ENCODE results near the gene KLHDC9. TPM values are rescaled to one million over a fixed set of nuclear protein-coding genes. Genes with fewer than 3 reads are reported as not detected.
"Not testable (repeated sequence)": the region's sequence is repeated elsewhere in the genome, so short reads cannot be mapped to it uniquely, and the experiment has no call there.

Gene KLHDC9
- polyA plus RNA-seq, 2 of the 4 experiments (the other 2 are of a cell fraction), result 1.2 to 3.6 TPM

GRCh38 chr1:161115132-161115711, 17.1 kb downstream of the KLHDC9 start (continued):
- TF ChIP-seq FOXS1 (CRISPR knock-in tag; IDR thresholded peaks at IDR 0.05) (no peak), ELK1 (IDR thresholded peaks at IDR 0.05; ENCODE audit: low read depth, low read length) (no peak), KDM5A (IDR thresholded peaks at IDR 0.05) (no peak), CHD2 (IDR thresholded peaks at IDR 0.05; ENCODE audit: low read length, partially characterized antibody) (no peak), GATA3 (IDR thresholded peaks at IDR 0.05; ENCODE audit: borderline replicate concordance) (no peak), HOXB13 (CRISPR knock-in tag; IDR thresholded peaks at IDR 0.05; ENCODE audit: low read depth) (no peak), FOSB (CRISPR knock-in tag; IDR thresholded peaks at IDR 0.05) (no peak), CBX2 (IDR thresholded peaks at IDR 0.05; ENCODE audit: borderline replicate concordance, low read depth) (no peak), KDM1A (IDR thresholded peaks at IDR 0.05; ENCODE audit: low read depth) (no peak), ESRRA (IDR thresholded peaks at IDR 0.05; ENCODE audit: borderline replicate concordance, low read length) (no peak), EHMT2 (IDR thresholded peaks at IDR 0.05; ENCODE audit: low read depth) (no peak), EHF (CRISPR knock-in tag; IDR thresholded peaks at IDR 0.05) (no peak), POLR2AphosphoS2 (conservative IDR thresholded peaks at IDR 0.05; ENCODE audit: low read length) (no peak), HDAC2 (IDR thresholded peaks at IDR 0.05) (no peak), ZC3H11A (IDR thresholded peaks at IDR 0.05) (no peak), HOXB5 (CRISPR knock-in tag; IDR thresholded peaks at IDR 0.05) (no peak), MYC (IDR thresholded peaks at IDR 0.05; ENCODE audit: borderline replicate concordance, low read length) (no peak), HOXA7 (CRISPR knock-in tag; IDR thresholded peaks at IDR 0.05) (no peak), CBX8 (IDR thresholded peaks at IDR 0.05) (no peak), NR3C1 (IDR thresholded peaks at IDR 0.05) (no peak), POLR2A (IDR thresholded peaks at IDR 0.05; ENCODE audit: low read length) (no peak), TFCP2L1 (CRISPR knock-in tag; IDR thresholded peaks at IDR 0.05) (no peak), CHD4 (IDR thresholded peaks at IDR 0.05; ENCODE audit: borderline replicate concordance) (no peak), E2F6 (IDR thresholded peaks at IDR 0.05; ENCODE audit: borderline replicate concordance, low read depth) (no peak), NFE2L2 (conservative IDR thresholded peaks at IDR 0.05; ENCODE audit: low read length) (no peak), HEYL (CRISPR knock-in tag; IDR thresholded peaks at IDR 0.05) (no peak), USF2 (IDR thresholded peaks at IDR 0.05) (no peak), JUNB (IDR thresholded peaks at IDR 0.05) (peak; percentile 47; the same call in 1 of the 2 replicates), MAZ (IDR thresholded peaks at IDR 0.05; ENCODE audit: borderline replicate concordance, low read depth, low read length) (no peak), RNF2 (IDR thresholded peaks at IDR 0.05; ENCODE audit: borderline replicate concordance, low read depth) (no peak), SREBF2 (IDR thresholded peaks at IDR 0.05) (peak; percentile 30; the same call in 1 of the 2 replicates), TP53 (CRISPR knock-in tag; IDR thresholded peaks at IDR 0.05) (no peak), ATOH8 (CRISPR knock-in tag; IDR thresholded peaks at IDR 0.05; ENCODE audit: low read depth) (no peak), MAFK (IDR thresholded peaks at IDR 0.05; ENCODE audit: partially characterized antibody) (no peak), ZFP36 (IDR thresholded peaks at IDR 0.05; ENCODE audit: borderline replicate concordance, partially characterized antibody) (no peak)

GRCh38 chr1:161115961-161116360, 17.8 kb downstream of the KLHDC9 start:
- peak overlapping the region; percentile 70 for H3K4me2 ChIP-seq
- not testable (repeated sequence) for ATAC-seq
- CTCF ChIA-PET, result interaction anchor here (0.6 to 6.1 kb wide), 3 partner anchors 10 to 43 kb away, joined by 3 to 40 read pairs (median 5); partner anchors contain the start of genes KLHDC9 and USP21

More at GRCh38 chr1:161115961-161116360, 17.8 kb downstream of the KLHDC9 start:
- peak overlapping the region; percentile 58 to 97; a peak in 5 of 6 replicates for H3K27ac ChIP-seq
- H3K4me3 ChIP-seq; H3K9me3 ChIP-seq; DNase-seq (ENCODE audit: low read depth in 1 of 2, low spot score in 1 of 2); FAIRE-seq: not testable (repeated sequence)
- H3K4me1 ChIP-seq, result peaks cover 59% of the 10 kb centered on the region
- POLR2A ChIA-PET, result interaction anchor here (0.8 kb wide), 1 partner anchor 50 kb away, joined by 3 read pairs; the partner anchor contains the start of gene PPOX
- 86% methylated on average over 5 of the region's 6 CpGs for WGBS (ENCODE audit: missing lambda C conversion rate)

All from A549 (cell line).